PFSK-1 (cell line): ENCODE data around the gene CD82.

ENCODE experiments used
- POLR2AphosphoS5 ChIP-seq: IDR thresholded peaks from 2 replicates; pipeline ENCODE4 v1.6.1; 2012; ENCODE audit warnings: low read depth, mild to moderate bottlenecking, control low read depth, low read length, moderate library complexity
- REST ChIP-seq, 2 experiments: IDR thresholded peaks; 2 replicates each; pipeline versions ENCODE4 v1.6.1 to v1.8.0; 2011 to 2012; ENCODE audit warnings: low read depth in 2 of 2, low read length in 2 of 2, control low read depth in 1 of 2, inconsistent platforms in 1 of 2, mild to moderate bottlenecking in 1 of 2, moderate library complexity in 1 of 2; ENCODE audit not compliant: insufficient read depth in 1 of 2
- SIN3A ChIP-seq: IDR thresholded peaks from 2 replicates; pipeline ENCODE4 v1.6.1; 2012; ENCODE audit warnings: mild to moderate bottlenecking, low read length, moderate library complexity, borderline replicate concordance; ENCODE audit not compliant: insufficient read depth
- TAF1 ChIP-seq: IDR thresholded peaks from 2 replicates; pipeline ENCODE4 v1.6.1; 2012; ENCODE audit warnings: low read length, control low read depth, borderline replicate concordance; ENCODE audit not compliant: insufficient read depth

GRCh38 chr11:44602891-44603310 lies 37.4 kb downstream of the CD82 start:
- TF ChIP-seq POLR2AphosphoS5, result no peak
- TF ChIP-seq TAF1, result no peak
- TF ChIP-seq SIN3A, result no peak
- TF ChIP-seq REST (IDR thresholded peaks at IDR 0.05; ENCODE audit: insufficient read depth in 1 of 2, low read depth in 2 of 2, low read length in 2 of 2), result no peak
